K562 (cell line): ENCODE measurements around the gene NTSR1. TPM values are rescaled to one million over a fixed set of nuclear protein-coding genes. Genes with fewer than 3 reads are reported as not detected.

Experiments
- ATAC-seq: fragments of 200-7000 bp; cut with Tn5 transposase; 3 replicates; pipeline ENCODE4 v1.9.1; 2020; ENCODE audit warnings: moderate library complexity
- BruUV-seq: library from RNA; stranded (reverse); fragments of 400-500 nt; replicated peaks from 2 replicates; lab custom pipeline; 2021; lab: Mats Ljungman, UMichigan
- CTCF ChIA-PET: fragments of 300-600 bp; formaldehyde crosslinking; extraction: SDS; loops from one replicate; lab custom pipeline; 2021; ENCODE audit warnings: low intra/inter-chr PET ratio; lab: Yijun Ruan, JAX
- POLR2A ChIA-PET: fragments of 300-600, 350-650 bp; sonication (Branson Sonifier 250); formaldehyde crosslinking; extraction: SDS; loops from one replicate; lab custom pipeline; 2021; ENCODE audit warnings: antibody characterized with exemption, inconsistent platforms; lab: Yijun Ruan, JAX
- DNase-seq, 4 experiments: peaks; one replicate each; pipeline versions ENCODE4 v3.0.0 to v3.0.0-alpha.2; 2011 to 2018; ENCODE audit warnings: low spot score in 3 of 4, mixed read lengths in 3 of 4; ENCODE audit errors: extremely low read depth in 1 of 4
- FAIRE-seq: peaks from 2 replicates; lab custom pipeline; 2011; peaks lifted over from hg19 to GRCh38; lab: Jason Lieb, UNC
- H2AFZ ChIP-seq: 2 replicates; pipeline ENCODE4 v1.6.0; 2011; ENCODE audit warnings: low read depth, low read length, control low read depth, inconsistent platforms
- H3K27ac ChIP-seq: fragments of 200-600 bp; 3 replicates; pipeline ENCODE4 v1.8.0; 2011; ENCODE audit warnings: low read depth, mild to moderate bottlenecking, control low read depth, inconsistent platforms, low read length, moderate library complexity, mixed read lengths; ENCODE audit errors: extremely low read depth
- H3K27me3 ChIP-seq, 2 experiments: fragments of 300-600 bp in 1 of 2; 2 replicates in 1 of 2; 3 replicates in 1 of 2; pipeline versions ENCODE4 v1.6.0 to v1.8.0; 2011; ENCODE audit warnings: inconsistent platforms in 2 of 2, low read length in 2 of 2, mild to moderate bottlenecking in 1 of 2, mixed read lengths in 1 of 2, moderate library complexity in 1 of 2; ENCODE audit not compliant: control insufficient read depth in 2 of 2, insufficient read depth in 2 of 2
- H3K36me3 ChIP-seq: fragments of 300-600 bp; 3 replicates; pipeline ENCODE4 v1.8.0; 2011; ENCODE audit warnings: mild to moderate bottlenecking, low read length, inconsistent platforms; ENCODE audit not compliant: control insufficient read depth, insufficient read depth
- H3K4me1 ChIP-seq, 2 experiments: fragments of 200-600 bp in 1 of 2; replicated peaks in 1 of 2; 2 replicates in 1 of 2; 3 replicates in 1 of 2; pipeline versions ENCODE4 v1.5.1 to v1.8.0; 2011; ENCODE audit warnings: inconsistent platforms in 2 of 2, low read length in 2 of 2, mild to moderate bottlenecking in 1 of 2, mixed read lengths in 1 of 2, moderate library complexity in 1 of 2; ENCODE audit not compliant: control insufficient read depth in 2 of 2, insufficient read depth in 2 of 2
- H3K4me2 ChIP-seq: 2 replicates; pipeline ENCODE4 v1.6.1; 2011; ENCODE audit warnings: low read length, control low read depth, inconsistent platforms, mixed read lengths; ENCODE audit not compliant: insufficient read depth
- H3K4me3 ChIP-seq: fragments of 200-600 bp; sonication (generic), shearing (Covaris generic); 2 replicates; pipeline ENCODE4 v1.5.1; 2016; ENCODE audit warnings: control low read depth, inconsistent platforms
- H3K79me2 ChIP-seq: fragments of 200-600 bp; 3 replicates; pipeline ENCODE4 v1.8.0; 2011; ENCODE audit warnings: low read length, inconsistent platforms; ENCODE audit not compliant: control insufficient read depth, insufficient read depth
- H3K9ac ChIP-seq, 2 experiments: 2 replicates each; pipeline versions ENCODE4 v1.6.0 to v1.6.1; 2011; ENCODE audit warnings: low read depth in 2 of 2, low read length in 2 of 2, control low read depth in 1 of 2, inconsistent platforms in 1 of 2, mild to moderate bottlenecking in 1 of 2, mixed read lengths in 1 of 2; ENCODE audit not compliant: insufficient read depth in 1 of 2
- H3K9me1 ChIP-seq: one replicate; pipeline ENCODE4 v1.6.0; 2011; ENCODE audit warnings: inconsistent platforms, mild to moderate bottlenecking, low read length, moderate library complexity; ENCODE audit not compliant: control insufficient read depth, insufficient read depth
- H3K9me3 ChIP-seq: replicated peaks from 2 replicates; pipeline ENCODE4 v1.5.1; 2011; ENCODE audit warnings: low read depth, low read length, inconsistent platforms; ENCODE audit not compliant: control insufficient read depth, insufficient read depth
- H4K20me1 ChIP-seq: replicated peaks from 2 replicates; pipeline ENCODE4 v1.6.1; 2011; ENCODE audit warnings: low read length, inconsistent platforms, mixed read lengths; ENCODE audit not compliant: control insufficient read depth, insufficient read depth
- ARID1B ChIP-seq: fragments of 450-650 bp; IDR thresholded peaks from 2 replicates; pipeline ENCODE4 v1.6.1; 2016; ENCODE audit warnings: antibody characterized with exemption, mild to moderate bottlenecking, inconsistent platforms
- CBFA2T3 ChIP-seq: fragments of 450-650 bp; IDR thresholded peaks from 2 replicates; pipeline ENCODE4 v1.6.1; 2017
- ETV6 ChIP-seq, 3 experiments: fragments of 150-350 bp in 1 of 3; sonication (generic) in 1 of 3; formaldehyde crosslinking in 1 of 3; IDR thresholded peaks; 2 replicates each; pipeline versions ENCODE4 v1.6.1 to v1.8.0; 2014 to 2022; ENCODE audit warnings: borderline replicate concordance in 2 of 3, low read depth in 2 of 3, antibody characterized with exemption in 1 of 3, low read length in 1 of 3, mild to moderate bottlenecking in 1 of 3, missing genetic modification reagents in 1 of 3
- NFE2L1 ChIP-seq: fragments of 450-650 bp; IDR thresholded peaks from 2 replicates; pipeline ENCODE4 v1.6.1; 2016; ENCODE audit warnings: missing genetic modification characterization, low read depth, mild to moderate bottlenecking, missing compliant biosample characterization, moderate library complexity, borderline replicate concordance
- SRSF7 ChIP-seq: fragments of 200-400 bp; formaldehyde crosslinking; optimal IDR thresholded peaks from 2 replicates; pipeline ENCODE3; 2017; ENCODE audit warnings: mild to moderate bottlenecking, low read depth, low read length
- TFAM ChIP-seq: fragments of 250-450 bp; sonication (Bioruptor Pico); conservative IDR thresholded peaks from 2 replicates; pipeline ENCODE4 v1.5.0; 2021; ENCODE audit warnings: mild to moderate bottlenecking, moderate library complexity
- ZBTB7A ChIP-seq: IDR thresholded peaks from 2 replicates; pipeline ENCODE4 v1.6.1; 2011; ENCODE audit warnings: low read depth, mild to moderate bottlenecking, low read length, moderate library complexity, borderline replicate concordance; ENCODE audit not compliant: control insufficient read depth
- ZNF75A ChIP-seq: fragments of 450-650 bp; formaldehyde crosslinking; IDR thresholded peaks from 2 replicates; pipeline ENCODE4 v1.4.0; 2020; ENCODE audit warnings: mild to moderate bottlenecking
- WGBS: fragments of 100-300 bp; shearing (Covaris generic); methylation state at CpG from one replicate; pipeline ENCODE4 v1.1.6; 2016; ENCODE audit warnings: low coverage, mixed read lengths; ENCODE audit not compliant: insufficient coverage; ENCODE audit errors: missing lambda C conversion rate; 5-methylcytosine and 5-hydroxymethylcytosine counted together
- in situ Hi-C: fragments of 300-500 bp; cut with MboI; formaldehyde crosslinking; loops from 4 replicates; pipeline ENCODE4 v1.15.0; 2018; ENCODE audit warnings: inconsistent platforms, mixed read lengths
- intact Hi-C: fragments of 100-400 bp; cut with micrococcal nuclease; formaldehyde crosslinking; loops from 2 replicates; pipeline ENCODE4 v1.14.2; 2022
- polyA plus RNA-seq, 8 experiments: library from polyadenylated mRNA; depleted of rRNA in 4 of 8; stranded (reverse) in 5 of 8; unstranded in 3 of 8; fragments of >200 nt; fragmentation: Nextera tagmentation in 2 of 8; fragmentation: Illumina TruSeq in 1 of 8; extraction: Ambion mirVana in 2 of 8; extraction: Trizol in 1 of 8; gene quantifications; 2 replicates each; pipeline versions ENCODE4 v1.2.1 to v1.2.3, GENCODE V29; 2011 to 2014; ENCODE audit warnings: inconsistent platforms in 1 of 8, missing spikeins in 1 of 8
- total RNA-seq, 7 experiments: library from RNA; depleted of rRNA in 6 of 7; stranded (reverse); fragments of >200 nt in 6 of 7; fragmentation: Illumina TruSeq in 2 of 7; extraction: Trizol in 2 of 7; gene quantifications; 2 replicates each; pipeline versions ENCODE4 v1.2.1 to v1.2.3, GENCODE V29; 2011 to 2021; ENCODE audit warnings: low replicate concordance in 1 of 7
- TF ChIP-seq, protein P1 (sequence below), 2 experiments: fragments of 450-650 bp in 1 of 2; IDR thresholded peaks; 2 replicates each; pipeline ENCODE4 v1.6.1; 2011 to 2017; ENCODE audit warnings: low read depth in 2 of 2, antibody characterized with exemption in 1 of 2, borderline replicate concordance in 1 of 2, low read length in 1 of 2, mild to moderate bottlenecking in 1 of 2, mixed read lengths in 1 of 2; ENCODE audit not compliant: control insufficient read depth in 1 of 2
- TF ChIP-seq, protein P2 (sequence below): fragments of 200-800 bp; sonication (Bioruptor generic); IDR thresholded peaks from 2 replicates; pipeline ENCODE4 v1.6.1; 2017; ENCODE audit warnings: missing genetic modification characterization, missing compliant biosample characterization

Gene NTSR1
- total and polyA plus RNA-seq, 9 of the 15 experiments (the other 6 are each of a cell fraction or from before 2014, with no cell fraction given) = 0.04 to 0.40 (median 0.13) TPM; not detected in 3

DNA sequence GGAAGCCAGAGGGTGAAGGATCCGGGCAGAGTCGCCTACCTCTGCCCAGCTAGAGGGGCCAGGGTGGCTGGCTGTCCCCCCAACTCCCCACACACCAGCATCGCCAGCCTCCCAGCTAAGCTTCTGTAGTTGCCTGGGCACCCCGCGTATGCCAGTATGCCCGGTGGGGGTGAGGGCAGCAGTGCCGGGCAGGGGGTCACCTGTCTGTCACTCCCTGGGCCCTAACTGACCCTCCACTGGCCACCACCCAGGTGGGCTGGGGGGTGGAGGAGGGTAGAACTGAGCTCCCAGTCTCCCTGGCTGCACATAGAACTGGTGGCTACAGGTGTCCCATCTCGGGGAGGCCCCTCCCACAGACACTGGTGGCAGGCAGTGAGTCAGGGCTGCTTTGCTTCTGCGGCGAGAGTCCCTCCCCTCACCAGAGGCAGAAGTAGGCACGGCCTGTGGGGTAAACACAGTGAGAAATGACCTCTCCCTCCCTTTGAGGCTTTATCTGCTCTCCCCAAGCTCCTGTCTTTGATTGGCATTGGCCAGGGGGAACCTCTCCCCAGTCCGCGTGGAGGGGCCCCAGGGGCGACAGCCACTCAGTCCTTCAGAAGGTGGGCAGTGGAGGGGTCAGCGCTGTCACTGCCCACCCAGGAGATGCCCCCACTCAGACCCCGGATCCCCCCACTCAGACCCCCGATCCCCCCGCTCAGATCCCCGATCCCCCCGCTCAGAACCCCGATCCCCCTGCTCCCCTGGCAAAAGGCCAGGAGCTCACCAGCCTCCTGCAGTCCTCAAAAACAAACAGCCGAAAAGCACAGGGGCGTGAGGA lies 2.5 kb downstream of the NTSR1 start:
- peaks cover 14 to 50% of the 10 kb centered on the region in 2 experiments; a peak in 4 of 5 replicates for H3K4me1 ChIP-seq
- no peaks in the 10 kb centered on the region for H3K9me1 ChIP-seq
- peak; percentile 62 to 85 (median 78) for DNase-seq
- BruUV-seq = no TSS peak
- in situ Hi-C loops = no loop called here
- peak overlapping the region; percentile 92 for H2AFZ ChIP-seq
- intact Hi-C loops = no loop called here
- peaks cover 16 to 50% of the 10 kb centered on the region in 2 experiments; a peak in 4 of 5 replicates for H3K27me3 ChIP-seq
- peak overlapping the region; percentile 52; the same call in 2 of the 3 replicates for H3K27ac ChIP-seq
- ChIA-PET POLR2A (interaction anchor here (0.6 to 0.8 kb wide), 4 partner anchors 72 to 917 kb away, joined by 3 to 4 read pairs (median 3); no protein-coding TSS in a partner anchor), CTCF (no interaction called here)
- no peaks in the 10 kb centered on the region for H3K79me2 ChIP-seq
- no peaks in the 10 kb centered on the region for H4K20me1 ChIP-seq
- no peaks in the 10 kb centered on the region for H3K36me3 ChIP-seq
- peak overlapping the region; percentile 77 for H3K4me2 ChIP-seq
- WGBS = 32% methylated on average over 11 of the region's 23 CpGs
- H3K4me3 ChIP-seq = no peak overlapping the region
- H3K9me3 ChIP-seq = no peaks in the 10 kb centered on the region
- peak; percentile 75 for ATAC-seq
- peak overlapping the region; percentile 42 to 81; a peak in 3 of 4 replicates for H3K9ac ChIP-seq
- peak; percentile 82 for FAIRE-seq
- no peak for TF ChIP-seq NFE2L1 (tag)
- no peak for TF ChIP-seq SRSF7
- peak; percentile 33 for TF ChIP-seq ARID1B
- TF ChIP-seq ETV6 (IDR thresholded peaks at IDR 0.05; ENCODE audit: borderline replicate concordance in 1 of 2, low read depth in 2 of 2, low read length in 1 of 2) = no peak
- TF ChIP-seq ETV6 (CRISPR knock-in tag; IDR thresholded peaks at IDR 0.05; ENCODE audit: borderline replicate concordance) = no peak
- TF ChIP-seq, protein P1, sequence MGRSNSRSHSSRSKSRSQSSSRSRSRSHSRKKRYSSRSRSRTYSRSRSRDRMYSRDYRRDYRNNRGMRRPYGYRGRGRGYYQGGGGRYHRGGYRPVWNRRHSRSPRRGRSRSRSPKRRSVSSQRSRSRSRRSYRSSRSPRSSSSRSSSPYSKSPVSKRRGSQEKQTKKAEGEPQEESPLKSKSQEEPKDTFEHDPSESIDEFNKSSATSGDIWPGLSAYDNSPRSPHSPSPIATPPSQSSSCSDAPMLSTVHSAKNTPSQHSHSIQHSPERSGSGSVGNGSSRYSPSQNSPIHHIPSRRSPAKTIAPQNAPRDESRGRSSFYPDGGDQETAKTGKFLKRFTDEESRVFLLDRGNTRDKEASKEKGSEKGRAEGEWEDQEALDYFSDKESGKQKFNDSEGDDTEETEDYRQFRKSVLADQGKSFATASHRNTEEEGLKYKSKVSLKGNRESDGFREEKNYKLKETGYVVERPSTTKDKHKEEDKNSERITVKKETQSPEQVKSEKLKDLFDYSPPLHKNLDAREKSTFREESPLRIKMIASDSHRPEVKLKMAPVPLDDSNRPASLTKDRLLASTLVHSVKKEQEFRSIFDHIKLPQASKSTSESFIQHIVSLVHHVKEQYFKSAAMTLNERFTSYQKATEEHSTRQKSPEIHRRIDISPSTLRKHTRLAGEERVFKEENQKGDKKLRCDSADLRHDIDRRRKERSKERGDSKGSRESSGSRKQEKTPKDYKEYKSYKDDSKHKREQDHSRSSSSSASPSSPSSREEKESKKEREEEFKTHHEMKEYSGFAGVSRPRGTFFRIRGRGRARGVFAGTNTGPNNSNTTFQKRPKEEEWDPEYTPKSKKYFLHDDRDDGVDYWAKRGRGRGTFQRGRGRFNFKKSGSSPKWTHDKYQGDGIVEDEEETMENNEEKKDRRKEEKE (IDR thresholded peaks at IDR 0.05; ENCODE audit: borderline replicate concordance in 1 of 2, control insufficient read depth in 1 of 2, low read depth in 2 of 2, low read length in 1 of 2) = no peak
- TF ChIP-seq CBFA2T3 = 0 out of 2 replicates have a peak, but pooled peaks have one; percentile 20
- TF ChIP-seq, protein P2, sequence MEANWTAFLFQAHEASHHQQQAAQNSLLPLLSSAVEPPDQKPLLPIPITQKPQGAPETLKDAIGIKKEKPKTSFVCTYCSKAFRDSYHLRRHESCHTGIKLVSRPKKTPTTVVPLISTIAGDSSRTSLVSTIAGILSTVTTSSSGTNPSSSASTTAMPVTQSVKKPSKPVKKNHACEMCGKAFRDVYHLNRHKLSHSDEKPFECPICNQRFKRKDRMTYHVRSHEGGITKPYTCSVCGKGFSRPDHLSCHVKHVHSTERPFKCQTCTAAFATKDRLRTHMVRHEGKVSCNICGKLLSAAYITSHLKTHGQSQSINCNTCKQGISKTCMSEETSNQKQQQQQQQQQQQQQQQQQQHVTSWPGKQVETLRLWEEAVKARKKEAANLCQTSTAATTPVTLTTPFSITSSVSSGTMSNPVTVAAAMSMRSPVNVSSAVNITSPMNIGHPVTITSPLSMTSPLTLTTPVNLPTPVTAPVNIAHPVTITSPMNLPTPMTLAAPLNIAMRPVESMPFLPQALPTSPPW (CRISPR knock-in tag) = peak; percentile 47
- no peak for TF ChIP-seq TFAM (CRISPR knock-in tag)
- TF ChIP-seq ZNF75A (CRISPR knock-in tag) = no peak
- peak; percentile 49; the same call in 1 of the 2 replicates for TF ChIP-seq ZBTB7A
